Measurements from ENCODE around the gene BPI.

Gene BPI

GRCh38 chr20:38297916-38298674 is 5.9 kb upstream of the BPI start:
- H3K9me3 ChIP-seq (ENCODE audit: insufficient read depth, low read length), result no peaks in the 10 kb centered on the region
- TF ChIP-seq, protein P1, sequence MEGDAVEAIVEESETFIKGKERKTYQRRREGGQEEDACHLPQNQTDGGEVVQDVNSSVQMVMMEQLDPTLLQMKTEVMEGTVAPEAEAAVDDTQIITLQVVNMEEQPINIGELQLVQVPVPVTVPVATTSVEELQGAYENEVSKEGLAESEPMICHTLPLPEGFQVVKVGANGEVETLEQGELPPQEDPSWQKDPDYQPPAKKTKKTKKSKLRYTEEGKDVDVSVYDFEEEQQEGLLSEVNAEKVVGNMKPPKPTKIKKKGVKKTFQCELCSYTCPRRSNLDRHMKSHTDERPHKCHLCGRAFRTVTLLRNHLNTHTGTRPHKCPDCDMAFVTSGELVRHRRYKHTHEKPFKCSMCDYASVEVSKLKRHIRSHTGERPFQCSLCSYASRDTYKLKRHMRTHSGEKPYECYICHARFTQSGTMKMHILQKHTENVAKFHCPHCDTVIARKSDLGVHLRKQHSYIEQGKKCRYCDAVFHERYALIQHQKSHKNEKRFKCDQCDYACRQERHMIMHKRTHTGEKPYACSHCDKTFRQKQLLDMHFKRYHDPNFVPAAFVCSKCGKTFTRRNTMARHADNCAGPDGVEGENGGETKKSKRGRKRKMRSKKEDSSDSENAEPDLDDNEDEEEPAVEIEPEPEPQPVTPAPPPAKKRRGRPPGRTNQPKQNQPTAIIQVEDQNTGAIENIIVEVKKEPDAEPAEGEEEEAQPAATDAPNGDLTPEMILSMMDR (IDR thresholded peaks at IDR 0.05; ENCODE audit: low read depth, low read length), result no peak
- no peak for TF ChIP-seq EZH2phosphoT487 (IDR thresholded peaks at IDR 0.05; ENCODE audit: low read depth)
- H3K9ac ChIP-seq (ENCODE audit: low read length), result no peak overlapping the region
- peaks cover 10% of the 10 kb centered on the region for H3K27me3 ChIP-seq (ENCODE audit: low read depth, low read length)
- no peaks in the 10 kb centered on the region for H3K4me1 ChIP-seq (ENCODE audit: low read length)
- H3K79me2 ChIP-seq (ENCODE audit: low read length), result no peaks in the 10 kb centered on the region
- H3K4me3 ChIP-seq (ENCODE audit: low read length), result no peak overlapping the region
- H3K27ac ChIP-seq (ENCODE audit: low read length), result no peak overlapping the region
- H4K20me1 ChIP-seq (ENCODE audit: insufficient read depth, low read length), result no peaks in the 10 kb centered on the region
- H2AFZ ChIP-seq (ENCODE audit: low read depth, low read length), result no peak overlapping the region
- no peaks in the 10 kb centered on the region for H3K36me3 ChIP-seq (replicated peaks; ENCODE audit: low read depth, low read length)
- no peak overlapping the region for H3K4me2 ChIP-seq (ENCODE audit: low read length)

DNA sequence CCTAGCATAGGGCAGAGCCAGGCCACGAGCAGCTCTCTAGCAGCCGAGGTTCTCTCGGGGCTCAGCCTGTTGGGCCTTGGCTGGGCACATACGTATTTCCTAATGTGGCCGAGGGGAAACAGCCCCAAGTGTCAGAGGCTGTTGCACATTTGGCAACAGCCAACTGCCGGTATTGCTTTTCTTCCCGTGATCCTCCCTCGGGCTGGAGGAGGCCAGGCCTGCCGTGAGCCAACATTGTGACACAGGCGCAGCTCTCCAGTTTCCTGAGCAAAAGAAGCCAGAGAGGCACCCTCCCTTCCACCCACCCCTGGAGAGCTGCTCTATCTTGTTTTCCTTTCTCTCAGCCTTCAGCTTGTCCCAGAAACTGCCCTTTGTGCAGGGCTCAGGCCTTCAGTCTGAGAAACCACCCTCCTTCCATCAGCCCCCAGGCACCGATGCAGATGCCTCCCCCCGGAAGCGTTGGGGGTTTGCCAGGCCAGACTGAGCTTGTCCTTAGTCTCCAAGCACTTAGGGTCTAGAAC is 5.1 kb upstream of the BPI start:
- Histone ChIP-seq H3K9me3 (ENCODE audit: insufficient read depth, low read length) (no peaks in the 10 kb centered on the region), H3K4me1 (ENCODE audit: low read length) (no peaks in the 10 kb centered on the region), H3K4me2 (ENCODE audit: low read length) (no peak overlapping the region), H3K79me2 (ENCODE audit: low read length) (no peaks in the 10 kb centered on the region), H3K4me3 (ENCODE audit: low read length) (no peak overlapping the region), H3K27ac (ENCODE audit: low read length) (no peak overlapping the region), H3K9ac (ENCODE audit: low read length) (no peak overlapping the region), H4K20me1 (ENCODE audit: insufficient read depth, low read length) (no peaks in the 10 kb centered on the region), H3K36me3 (replicated peaks; ENCODE audit: low read depth, low read length) (no peaks in the 10 kb centered on the region), H3K27me3 (ENCODE audit: low read depth, low read length) (peaks cover 15% of the 10 kb centered on the region), H2AFZ (ENCODE audit: low read depth, low read length) (no peak overlapping the region)
- TF ChIP-seq EZH2phosphoT487 (IDR thresholded peaks at IDR 0.05; ENCODE audit: low read depth), result no peak
- TF ChIP-seq, protein P1 (IDR thresholded peaks at IDR 0.05; ENCODE audit: low read depth, low read length), result no peak

DNA sequence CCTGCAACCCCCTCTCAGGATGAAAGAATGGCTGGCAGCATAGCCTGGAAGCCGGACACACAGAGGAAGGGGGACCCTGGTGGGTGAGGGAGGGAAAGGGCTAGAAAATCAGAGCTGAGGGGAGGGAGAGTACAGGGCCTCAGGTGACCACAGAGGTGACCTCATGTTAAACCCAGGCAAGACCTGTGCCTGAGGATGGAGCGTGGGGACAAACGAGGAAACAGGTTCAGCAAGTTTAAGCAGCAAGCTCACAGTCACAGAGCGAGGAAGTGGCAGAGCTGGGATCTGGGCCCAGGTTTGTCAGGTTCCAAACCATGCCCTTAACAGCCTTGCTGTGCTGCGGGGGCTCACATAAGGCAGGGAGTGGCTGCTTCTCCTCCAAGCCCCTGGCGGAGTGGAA is 4.0 kb upstream of the BPI start:
- Histone ChIP-seq H3K4me3 (ENCODE audit: low read length) (no peak overlapping the region), H3K36me3 (replicated peaks; ENCODE audit: low read depth, low read length) (no peaks in the 10 kb centered on the region), H3K4me2 (ENCODE audit: low read length) (no peak overlapping the region), H2AFZ (ENCODE audit: low read depth, low read length) (no peak overlapping the region), H3K9me3 (ENCODE audit: insufficient read depth, low read length) (no peaks in the 10 kb centered on the region), H3K27me3 (ENCODE audit: low read depth, low read length) (peaks cover 23% of the 10 kb centered on the region), H3K27ac (ENCODE audit: low read length) (no peak overlapping the region), H3K79me2 (ENCODE audit: low read length) (no peaks in the 10 kb centered on the region), H3K9ac (ENCODE audit: low read length) (no peak overlapping the region), H4K20me1 (ENCODE audit: insufficient read depth, low read length) (no peaks in the 10 kb centered on the region), H3K4me1 (ENCODE audit: low read length) (no peaks in the 10 kb centered on the region)
- TF ChIP-seq EZH2phosphoT487 (IDR thresholded peaks at IDR 0.05; ENCODE audit: low read depth), result no peak
- TF ChIP-seq, protein P1 (IDR thresholded peaks at IDR 0.05; ENCODE audit: low read depth, low read length), result no peak

DNA sequence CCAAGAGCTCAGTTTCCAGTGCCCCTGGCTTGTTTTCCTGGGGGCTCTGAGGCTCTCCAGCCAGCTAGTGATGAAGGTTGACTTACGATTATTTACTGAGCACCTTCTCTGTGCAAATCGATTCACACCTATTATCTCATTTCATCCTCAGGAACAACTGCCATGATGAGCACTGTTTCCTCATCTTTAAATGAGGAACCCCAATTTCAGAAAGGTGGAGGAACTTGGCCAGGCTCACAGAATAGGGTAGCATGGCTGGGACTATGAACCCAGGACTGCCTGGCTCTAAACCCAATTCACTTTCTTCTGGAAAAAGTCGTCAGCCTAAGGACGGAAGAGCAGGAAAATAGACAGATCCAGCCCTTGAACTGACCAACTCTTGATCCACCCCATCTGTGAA is 3.5 kb upstream of the BPI start:
- TF ChIP-seq, protein P1 (IDR thresholded peaks at IDR 0.05; ENCODE audit: low read depth, low read length), result no peak
- no peak for TF ChIP-seq EZH2phosphoT487 (IDR thresholded peaks at IDR 0.05; ENCODE audit: low read depth)
- H3K27me3 ChIP-seq (ENCODE audit: low read depth, low read length), result peaks cover 23% of the 10 kb centered on the region
- H3K4me2 ChIP-seq (ENCODE audit: low read length), result no peak overlapping the region
- H4K20me1 ChIP-seq (ENCODE audit: insufficient read depth, low read length), result no peaks in the 10 kb centered on the region
- H3K79me2 ChIP-seq (ENCODE audit: low read length), result no peaks in the 10 kb centered on the region
- H3K9me3 ChIP-seq (ENCODE audit: insufficient read depth, low read length), result no peaks in the 10 kb centered on the region
- no peak overlapping the region for H2AFZ ChIP-seq (ENCODE audit: low read depth, low read length)
- H3K36me3 ChIP-seq (replicated peaks; ENCODE audit: low read depth, low read length), result no peaks in the 10 kb centered on the region
- no peaks in the 10 kb centered on the region for H3K4me1 ChIP-seq (ENCODE audit: low read length)
- H3K4me3 ChIP-seq (ENCODE audit: low read length), result no peak overlapping the region
- H3K9ac ChIP-seq (ENCODE audit: low read length), result no peak overlapping the region
- no peak overlapping the region for H3K27ac ChIP-seq (ENCODE audit: low read length)
